ENCODE measurements around the gene DENND1A.
A peak's percentile ranks its signal among the peaks of the same experiment; 100 is the strongest.
"Not testable (repeated sequence)": the region's sequence is repeated elsewhere in the genome, so short reads cannot be mapped to it uniquely, and the experiment has no call there.

The DENND1A gene

DNA sequence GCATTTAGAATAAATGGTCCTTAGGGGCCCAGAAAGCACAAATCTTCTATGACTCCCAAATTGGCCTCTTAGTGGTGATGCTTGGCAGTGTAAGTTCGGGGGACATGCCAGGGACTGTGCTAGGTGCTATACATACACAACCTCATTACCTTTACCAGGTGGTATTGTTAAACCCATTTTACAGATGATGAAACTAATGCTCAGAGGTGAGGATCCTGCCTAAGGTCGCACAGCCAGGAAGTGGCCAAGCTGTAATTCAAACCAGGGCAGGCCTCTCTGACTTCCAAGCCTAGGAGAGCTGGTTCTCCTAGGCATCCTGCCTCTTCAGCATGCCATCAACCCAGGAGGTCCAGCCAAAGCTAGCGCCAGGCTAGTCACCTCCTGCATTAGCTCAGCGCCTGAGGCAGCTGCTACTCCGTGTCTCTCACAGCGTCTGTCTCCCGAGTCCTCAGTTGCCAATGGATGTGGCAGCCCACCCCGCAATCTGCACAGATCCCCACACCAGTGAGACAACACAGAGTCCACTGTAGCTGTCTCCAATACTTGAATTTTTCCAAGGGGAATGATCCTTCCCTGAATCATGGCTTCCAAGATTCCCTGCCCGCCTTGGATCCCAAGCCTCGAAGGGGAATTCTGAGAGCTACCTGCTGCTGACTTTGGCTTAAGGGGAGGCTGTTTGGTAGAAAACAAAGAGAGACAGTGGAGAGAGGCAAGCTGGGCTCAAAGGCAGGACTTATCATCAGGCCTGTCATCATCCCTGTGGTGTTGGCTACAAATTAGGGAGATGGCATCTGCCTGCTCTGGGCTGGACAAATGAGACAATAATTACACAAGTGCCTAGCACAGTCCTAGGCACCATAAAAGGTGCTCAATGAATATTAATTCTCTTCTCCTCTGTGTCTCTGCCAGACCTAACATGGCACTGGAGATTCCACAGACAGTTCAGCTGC lies 521.3 kb downstream of the DENND1A start:
- no peaks in the 10 kb centered on the region for H3K9me3 ChIP-seq (ENCODE audit: control insufficient read depth, insufficient read depth, low read length)
- no peaks in the 10 kb centered on the region for H3K36me3 ChIP-seq (ENCODE audit: control insufficient read depth, insufficient read depth, low read length)
- no peak overlapping the region for H3K9ac ChIP-seq (ENCODE audit: low read depth, low read length)
- H3K4me1 ChIP-seq (ENCODE audit: control insufficient read depth, insufficient read depth, low read length), result peaks cover 20% of the 10 kb centered on the region
- no peak overlapping the region for H3K4me3 ChIP-seq (ENCODE audit: low read depth, low read length)
- H3K27me3 ChIP-seq (ENCODE audit: control insufficient read depth, insufficient read depth, low read length), result no peaks in the 10 kb centered on the region; the same call in 1 of the 2 replicates
- no peak overlapping the region for H3K27ac ChIP-seq (ENCODE audit: low read depth, low read length)

DNA sequence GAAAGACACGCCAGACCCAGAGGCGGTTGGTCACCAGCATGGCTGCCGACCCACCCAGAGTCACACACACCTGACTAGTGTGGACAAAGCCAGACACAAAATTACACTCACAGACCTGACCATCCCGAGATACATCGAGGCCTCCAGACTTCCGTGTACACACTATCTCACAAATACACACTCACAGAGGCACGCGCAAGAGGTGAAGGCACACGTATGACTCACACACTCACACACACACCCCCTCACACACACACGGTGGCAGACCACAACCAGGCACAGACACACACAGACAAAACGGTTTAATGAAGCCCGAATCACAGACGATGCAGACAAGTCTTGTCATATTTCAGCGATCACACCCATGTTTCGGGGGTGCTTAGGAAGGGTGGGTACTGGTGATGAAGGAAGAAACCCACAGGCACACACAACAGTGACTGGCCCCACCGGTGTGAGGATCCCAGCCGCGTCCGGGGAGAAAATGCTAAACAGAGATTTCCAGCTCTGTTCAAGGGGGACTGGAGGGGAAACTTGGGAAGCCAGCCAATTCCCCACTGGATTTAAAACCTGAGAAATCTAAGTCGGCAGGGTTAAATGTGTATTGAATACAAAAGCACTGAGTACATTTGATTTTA lies 522.6 kb downstream of the DENND1A start:
- Histone ChIP-seq H3K9ac (ENCODE audit: low read depth, low read length) (no peak overlapping the region), H3K27me3 (ENCODE audit: control insufficient read depth, insufficient read depth, low read length) (no peaks in the 10 kb centered on the region; the same call in 1 of the 2 replicates), H3K4me1 (ENCODE audit: control insufficient read depth, insufficient read depth, low read length) (peaks cover 24% of the 10 kb centered on the region), H3K36me3 (ENCODE audit: control insufficient read depth, insufficient read depth, low read length) (no peaks in the 10 kb centered on the region), H3K4me3 (ENCODE audit: low read depth, low read length) (no peak overlapping the region), H3K9me3 (ENCODE audit: control insufficient read depth, insufficient read depth, low read length) (no peaks in the 10 kb centered on the region), H3K27ac (ENCODE audit: low read depth, low read length) (no peak overlapping the region)

DNA sequence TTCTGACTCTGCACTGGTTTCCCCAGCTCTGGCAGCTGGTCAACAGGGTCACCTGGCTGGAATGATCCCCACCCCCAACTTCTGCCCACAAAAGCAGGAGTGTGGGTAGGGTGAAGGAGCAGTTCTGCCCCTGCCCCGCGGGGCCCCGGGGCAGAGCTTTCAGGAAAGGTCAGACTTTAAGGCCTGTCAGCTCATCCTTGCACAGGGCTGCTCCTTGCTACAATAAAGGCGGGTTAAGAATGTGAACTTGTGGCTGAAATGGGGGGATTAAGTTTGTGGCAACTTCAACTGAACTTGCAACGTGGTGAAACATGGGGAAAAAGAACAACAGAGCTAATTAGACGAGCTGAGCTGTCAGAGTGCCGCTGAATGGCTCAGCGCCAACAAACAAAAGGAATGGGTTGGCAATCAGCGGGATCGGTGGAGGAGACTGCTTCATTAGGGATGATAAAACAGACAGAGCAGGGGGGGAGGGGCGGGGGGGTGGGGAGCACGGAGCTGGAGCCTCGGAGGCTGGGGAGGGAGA lies 523.2 kb downstream of the DENND1A start:
- Histone ChIP-seq H3K4me1 (ENCODE audit: control insufficient read depth, insufficient read depth, low read length) (peaks cover 24% of the 10 kb centered on the region), H3K27ac (ENCODE audit: low read depth, low read length) (peak overlapping the region; percentile 14), H3K27me3 (ENCODE audit: control insufficient read depth, insufficient read depth, low read length) (no peaks in the 10 kb centered on the region; the same call in 1 of the 2 replicates), H3K9me3 (ENCODE audit: control insufficient read depth, insufficient read depth, low read length) (no peaks in the 10 kb centered on the region), H3K4me3 (ENCODE audit: low read depth, low read length) (no peak overlapping the region), H3K36me3 (ENCODE audit: control insufficient read depth, insufficient read depth, low read length) (no peaks in the 10 kb centered on the region), H3K9ac (ENCODE audit: low read depth, low read length) (no peak overlapping the region)

DNA sequence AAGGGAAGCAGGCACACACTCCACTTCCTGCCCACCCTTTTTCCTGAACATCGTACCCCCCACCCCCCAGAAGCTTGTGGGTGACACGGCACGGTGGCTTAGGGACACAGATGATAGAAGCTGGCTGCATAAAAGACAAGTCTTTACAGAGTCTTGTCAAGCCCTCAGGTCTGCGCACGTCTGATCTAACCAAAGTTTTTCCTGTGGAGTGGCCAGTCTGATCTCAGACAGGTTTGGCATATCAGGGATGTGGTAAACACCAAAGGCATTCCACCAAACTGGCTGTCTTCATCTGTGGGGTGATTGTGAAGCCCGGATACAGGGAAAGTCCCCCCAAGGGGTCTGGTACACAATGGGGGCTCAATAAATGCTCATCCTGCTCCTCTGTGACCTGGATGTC lies 523.9 kb downstream of the DENND1A start:
- Histone ChIP-seq H3K9me3 (ENCODE audit: control insufficient read depth, insufficient read depth, low read length) (no peaks in the 10 kb centered on the region), H3K4me1 (ENCODE audit: control insufficient read depth, insufficient read depth, low read length) (peaks cover 24% of the 10 kb centered on the region), H3K27me3 (ENCODE audit: control insufficient read depth, insufficient read depth, low read length) (no peaks in the 10 kb centered on the region; the same call in 1 of the 2 replicates), H3K9ac (ENCODE audit: low read depth, low read length) (no peak overlapping the region), H3K4me3 (ENCODE audit: low read depth, low read length) (no peak overlapping the region), H3K36me3 (ENCODE audit: control insufficient read depth, insufficient read depth, low read length) (no peaks in the 10 kb centered on the region), H3K27ac (ENCODE audit: low read depth, low read length) (no peak overlapping the region)

DNA sequence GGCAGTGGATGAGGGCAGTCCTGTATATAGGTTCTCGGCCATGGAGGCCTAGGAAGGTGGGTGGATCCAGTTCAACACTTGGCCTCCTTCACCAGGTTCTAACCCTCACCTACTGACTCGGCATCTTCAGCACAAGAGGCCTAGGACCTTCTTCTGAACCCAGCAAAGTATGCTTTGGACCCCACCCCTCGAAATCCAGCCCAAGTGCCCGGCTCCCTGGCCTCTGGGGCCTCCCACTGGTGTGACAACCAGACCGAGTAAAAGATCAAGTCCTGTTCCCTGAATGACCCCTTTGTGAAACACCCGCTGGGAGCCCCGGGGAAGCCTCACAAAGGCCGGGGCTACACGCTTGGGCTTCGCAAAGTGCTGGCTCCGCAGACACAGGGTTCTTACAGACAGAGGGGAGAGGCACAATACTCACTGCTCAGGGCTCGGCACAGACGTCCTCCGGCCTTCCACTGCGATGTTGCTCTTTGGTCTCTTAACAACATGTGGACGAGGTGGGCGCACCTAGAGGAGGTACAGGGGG lies 526.9 kb downstream of the DENND1A start:
- Histone ChIP-seq H3K9ac (ENCODE audit: low read depth, low read length) (no peak overlapping the region), H3K27me3 (ENCODE audit: control insufficient read depth, insufficient read depth, low read length) (no peaks in the 10 kb centered on the region; the same call in 1 of the 2 replicates), H3K27ac (ENCODE audit: low read depth, low read length) (no peak overlapping the region), H3K4me3 (ENCODE audit: low read depth, low read length) (no peak overlapping the region), H3K36me3 (ENCODE audit: control insufficient read depth, insufficient read depth, low read length) (no peaks in the 10 kb centered on the region), H3K9me3 (ENCODE audit: control insufficient read depth, insufficient read depth, low read length) (no peaks in the 10 kb centered on the region), H3K4me1 (ENCODE audit: control insufficient read depth, insufficient read depth, low read length) (peaks cover 24% of the 10 kb centered on the region)

DNA sequence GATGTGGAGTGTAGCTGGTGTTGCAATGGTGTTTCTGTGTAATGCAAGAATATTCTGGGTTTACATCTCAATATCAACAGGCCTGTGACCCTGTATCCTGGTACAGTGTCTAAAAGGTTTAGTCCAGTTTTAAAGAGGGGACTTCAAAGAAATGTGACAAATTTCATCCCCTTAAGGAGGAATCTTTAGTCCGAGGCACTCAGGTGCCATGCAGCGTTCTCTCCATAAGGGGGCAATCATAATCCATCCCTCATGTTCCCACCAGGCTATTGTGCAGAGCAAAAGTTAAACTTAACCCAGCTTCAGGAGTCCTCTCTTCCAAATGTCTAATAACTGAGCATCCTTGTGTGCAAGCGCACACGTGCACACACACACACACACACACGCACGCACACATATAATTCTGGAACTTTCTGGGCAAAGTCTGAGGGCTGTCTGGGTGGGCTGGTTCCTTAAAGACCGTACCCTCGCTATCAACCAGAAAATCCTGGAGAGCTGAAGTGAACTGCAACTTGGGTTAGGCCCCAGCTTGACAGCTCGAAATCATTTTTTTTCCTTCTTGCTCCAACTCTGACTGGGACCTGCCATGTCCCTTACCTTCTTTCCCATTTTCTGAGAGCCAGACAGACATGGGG lies 527.9 kb downstream of the DENND1A start:
- Histone ChIP-seq H3K9me3 (ENCODE audit: control insufficient read depth, insufficient read depth, low read length) (no peaks in the 10 kb centered on the region), H3K27ac (ENCODE audit: low read depth, low read length) (no peak overlapping the region), H3K4me3 (ENCODE audit: low read depth, low read length) (no peak overlapping the region), H3K27me3 (ENCODE audit: control insufficient read depth, insufficient read depth, low read length) (no peaks in the 10 kb centered on the region; the same call in 1 of the 2 replicates), H3K36me3 (ENCODE audit: control insufficient read depth, insufficient read depth, low read length) (no peaks in the 10 kb centered on the region), H3K4me1 (ENCODE audit: control insufficient read depth, insufficient read depth, low read length) (peaks cover 17% of the 10 kb centered on the region), H3K9ac (ENCODE audit: low read depth, low read length) (no peak overlapping the region)

DNA sequence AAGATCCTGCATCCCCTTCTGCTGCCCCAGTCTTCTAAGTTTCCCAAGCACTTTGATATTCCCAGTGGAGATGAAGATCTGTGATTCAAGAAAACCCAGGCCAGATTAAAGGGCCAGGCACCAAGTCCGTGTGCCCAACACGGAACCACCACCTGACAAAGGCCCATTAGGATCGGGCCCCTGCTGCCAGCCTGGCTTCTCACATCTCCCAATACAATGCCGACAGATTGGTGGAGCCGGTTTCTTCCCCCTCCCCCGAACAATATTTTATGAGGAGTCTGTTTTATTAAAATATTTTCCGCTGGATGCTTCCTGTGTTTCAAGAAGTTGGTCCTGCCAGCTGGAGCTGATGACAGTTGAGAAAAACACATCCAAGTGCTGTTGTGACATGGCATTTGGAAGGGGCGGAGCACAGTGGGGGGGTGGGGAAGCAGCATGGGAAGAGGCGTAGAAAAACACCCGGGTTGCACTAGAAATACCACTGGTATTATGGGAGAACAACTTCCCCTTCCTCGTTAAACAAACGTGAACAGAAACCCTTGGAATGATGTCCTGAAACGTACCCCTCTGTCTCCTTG lies 528.9 kb downstream of the DENND1A start:
- Histone ChIP-seq H3K9ac (ENCODE audit: low read depth, low read length) (no peak overlapping the region), H3K27ac (ENCODE audit: low read depth, low read length) (no peak overlapping the region), H3K36me3 (ENCODE audit: control insufficient read depth, insufficient read depth, low read length) (no peaks in the 10 kb centered on the region), H3K9me3 (ENCODE audit: control insufficient read depth, insufficient read depth, low read length) (no peaks in the 10 kb centered on the region), H3K27me3 (ENCODE audit: control insufficient read depth, insufficient read depth, low read length) (no peaks in the 10 kb centered on the region; the same call in 1 of the 2 replicates), H3K4me3 (ENCODE audit: low read depth, low read length) (no peak overlapping the region), H3K4me1 (ENCODE audit: control insufficient read depth, insufficient read depth, low read length) (peaks cover 9% of the 10 kb centered on the region)

DNA sequence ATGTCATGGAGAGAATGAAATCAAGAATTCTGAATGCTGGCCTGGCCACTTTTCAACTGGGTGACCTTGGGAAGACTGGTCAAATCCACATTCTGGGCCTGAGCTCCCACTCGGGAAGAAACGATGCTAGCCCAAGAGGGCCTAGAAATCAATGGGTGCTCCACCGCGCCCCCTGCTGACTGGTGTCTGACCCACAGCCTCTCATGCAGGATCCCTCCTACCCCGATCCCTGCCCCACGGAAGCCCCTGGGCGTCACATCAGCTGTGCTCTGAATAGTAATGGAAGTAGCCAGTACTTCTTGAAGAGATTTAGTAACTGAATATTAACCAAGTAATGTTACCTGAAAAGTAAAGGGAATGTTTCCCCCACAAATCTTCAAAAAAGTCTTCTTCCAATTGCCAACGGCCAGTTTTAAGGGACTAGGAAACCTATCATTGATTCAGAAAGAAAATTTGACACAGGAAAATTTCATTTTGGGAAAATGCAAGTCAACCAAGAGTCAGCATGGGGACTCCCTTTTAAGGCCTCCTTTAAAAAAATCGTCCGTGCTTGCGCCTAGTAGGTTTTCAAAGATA lies 530.0 kb downstream of the DENND1A start:
- Histone ChIP-seq H3K4me3 (ENCODE audit: low read depth, low read length) (no peak overlapping the region), H3K4me1 (ENCODE audit: control insufficient read depth, insufficient read depth, low read length) (peaks cover 8% of the 10 kb centered on the region; the same call in 1 of the 2 replicates), H3K27ac (ENCODE audit: low read depth, low read length) (no peak overlapping the region), H3K9me3 (ENCODE audit: control insufficient read depth, insufficient read depth, low read length) (no peaks in the 10 kb centered on the region), H3K9ac (ENCODE audit: low read depth, low read length) (no peak overlapping the region), H3K27me3 (ENCODE audit: control insufficient read depth, insufficient read depth, low read length) (no peaks in the 10 kb centered on the region; the same call in 1 of the 2 replicates), H3K36me3 (ENCODE audit: control insufficient read depth, insufficient read depth, low read length) (no peaks in the 10 kb centered on the region)

DNA sequence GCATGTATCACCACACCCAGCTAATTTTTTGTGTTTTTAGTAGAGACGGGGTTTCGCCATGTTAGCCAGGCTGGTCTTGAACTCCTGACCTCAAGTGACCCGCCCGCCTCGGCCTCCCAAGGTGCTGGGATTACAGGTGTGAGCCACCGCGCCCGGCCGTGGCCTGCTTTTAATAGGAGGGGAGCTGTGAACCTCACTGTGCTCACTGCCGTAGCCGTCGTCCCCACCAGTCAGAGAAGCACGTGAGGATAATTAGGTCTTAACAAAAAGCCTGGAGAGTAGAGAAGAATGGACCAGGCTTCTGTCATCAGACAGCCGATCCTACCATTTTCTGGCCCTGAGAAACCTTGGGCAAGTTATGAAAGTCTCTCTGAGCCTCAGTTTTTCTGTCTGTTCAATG lies 531.0 kb downstream of the DENND1A start:
- not testable (repeated sequence) for H3K4me3 ChIP-seq (ENCODE audit: low read depth, low read length); H3K4me1 ChIP-seq (ENCODE audit: control insufficient read depth, insufficient read depth, low read length); H3K27ac ChIP-seq (ENCODE audit: low read depth, low read length); H3K36me3 ChIP-seq (ENCODE audit: control insufficient read depth, insufficient read depth, low read length); H3K27me3 ChIP-seq (ENCODE audit: control insufficient read depth, insufficient read depth, low read length); H3K9ac ChIP-seq (ENCODE audit: low read depth, low read length); H3K9me3 ChIP-seq (ENCODE audit: control insufficient read depth, insufficient read depth, low read length)

DNA sequence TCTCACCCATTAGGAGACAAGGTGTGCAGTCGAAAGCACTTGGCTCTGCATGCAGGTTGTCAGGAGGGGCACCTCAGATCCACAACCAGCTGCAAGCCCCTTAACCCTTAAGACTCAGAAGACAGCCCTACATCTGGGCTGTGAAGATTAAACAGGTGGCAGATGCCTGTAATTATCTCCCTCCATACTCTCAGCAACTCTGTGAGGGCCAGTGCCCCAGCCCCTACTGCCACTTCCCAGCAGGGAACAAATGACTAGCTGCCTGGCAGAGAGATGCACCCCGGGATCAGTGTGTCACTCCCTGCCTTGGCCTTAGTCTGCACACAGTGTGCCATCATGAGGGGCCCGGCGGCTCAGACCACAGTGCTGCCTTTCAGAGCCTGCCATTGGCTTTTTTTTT lies 532.0 kb downstream of the DENND1A start:
- Histone ChIP-seq H3K27me3 (ENCODE audit: control insufficient read depth, insufficient read depth, low read length) (no peaks in the 10 kb centered on the region), H3K9ac (ENCODE audit: low read depth, low read length) (no peak overlapping the region), H3K4me1 (ENCODE audit: control insufficient read depth, insufficient read depth, low read length) (no peaks in the 10 kb centered on the region), H3K36me3 (ENCODE audit: control insufficient read depth, insufficient read depth, low read length) (no peaks in the 10 kb centered on the region), H3K27ac (ENCODE audit: low read depth, low read length) (no peak overlapping the region), H3K4me3 (ENCODE audit: low read depth, low read length) (no peak overlapping the region), H3K9me3 (ENCODE audit: control insufficient read depth, insufficient read depth, low read length) (no peaks in the 10 kb centered on the region)

All from HUES48 (cell line).